Measurements from ENCODE around the gene MED12L.
"Not testable (repeated sequence)": the region's sequence is repeated elsewhere in the genome, so short reads cannot be mapped to it uniquely, and the experiment has no call there.

Gene MED12L

DNA sequence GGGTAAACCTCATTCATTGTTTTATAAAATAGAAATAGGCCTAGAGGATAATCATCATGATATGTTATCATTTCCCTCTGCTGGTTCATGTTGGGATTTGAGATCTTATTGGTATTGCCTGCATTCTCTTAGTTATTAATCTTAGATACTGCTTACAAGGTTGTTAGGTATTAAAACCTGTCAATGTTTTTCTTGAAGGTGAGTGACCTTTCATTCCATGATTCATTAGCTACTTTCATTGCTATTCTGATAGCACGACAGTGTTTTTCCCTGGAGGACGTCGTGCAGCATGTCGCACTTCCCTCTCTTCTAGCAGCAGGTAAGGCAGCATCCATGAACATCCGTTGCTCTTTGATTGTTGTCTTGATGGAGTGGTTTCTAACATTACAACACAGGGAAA lies 282.0 kb downstream of the MED12L start:
- FAIRE-seq = no peak
- DNase-seq (ENCODE audit: low spot score) = no peak

DNA sequence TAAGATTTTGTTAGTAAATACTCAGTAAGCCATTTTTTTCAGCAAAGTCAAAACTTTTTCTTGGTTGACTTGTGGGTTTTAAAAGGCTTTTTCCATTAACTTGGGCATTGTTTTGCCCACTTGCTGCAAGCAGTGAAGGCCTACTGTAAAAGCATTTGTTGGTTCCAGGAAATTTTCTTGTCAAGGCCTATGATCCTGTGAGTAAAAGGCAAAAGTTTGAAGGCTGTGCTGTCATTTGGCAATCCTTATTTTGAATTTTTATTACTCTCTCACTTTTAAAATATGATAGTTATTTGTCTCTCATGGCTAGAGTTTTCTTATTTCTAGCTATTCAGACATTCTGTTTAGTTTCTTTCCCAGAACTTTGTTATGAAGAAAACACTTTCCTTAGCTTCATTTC lies 286.1 kb downstream of the MED12L start:
- DNase-seq (ENCODE audit: low spot score) = no peak
- FAIRE-seq = no peak

DNA sequence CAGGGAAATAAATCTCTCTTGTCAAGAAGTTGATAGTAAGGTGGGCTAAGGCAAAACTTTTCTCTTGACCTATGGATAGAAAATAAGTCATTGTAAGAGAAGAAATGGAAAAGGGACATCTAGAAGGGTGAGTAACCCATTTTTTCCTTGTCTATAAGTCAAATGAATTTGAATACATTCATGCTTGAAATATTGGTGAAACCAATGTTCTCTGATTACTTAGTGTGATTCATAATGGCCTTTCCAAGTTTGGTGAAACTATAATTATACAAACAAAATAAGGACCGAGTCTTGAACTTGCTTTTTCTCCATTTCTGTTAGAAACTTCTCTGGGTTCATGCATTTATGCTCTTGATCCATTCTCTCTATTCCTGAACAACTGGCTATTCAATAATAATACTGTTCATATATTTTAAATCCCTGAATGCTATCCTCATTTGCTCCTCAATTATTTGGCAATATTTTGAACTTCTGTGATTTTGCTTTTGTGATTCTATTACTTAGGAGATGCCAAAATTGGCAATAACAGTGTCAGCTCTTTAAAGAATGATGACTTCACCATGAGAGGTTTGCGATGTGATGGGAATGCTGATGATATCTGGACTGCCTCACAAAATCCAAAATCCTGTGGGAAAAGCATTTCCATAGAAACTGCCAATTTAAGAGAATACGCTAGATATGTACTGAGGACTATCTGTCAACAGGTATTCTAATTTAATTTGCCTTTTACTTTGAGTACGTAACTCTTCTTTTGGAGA lies 286.8 kb downstream of the MED12L start:
- no peak for DNase-seq (ENCODE audit: low spot score)
- no peak for FAIRE-seq

DNA sequence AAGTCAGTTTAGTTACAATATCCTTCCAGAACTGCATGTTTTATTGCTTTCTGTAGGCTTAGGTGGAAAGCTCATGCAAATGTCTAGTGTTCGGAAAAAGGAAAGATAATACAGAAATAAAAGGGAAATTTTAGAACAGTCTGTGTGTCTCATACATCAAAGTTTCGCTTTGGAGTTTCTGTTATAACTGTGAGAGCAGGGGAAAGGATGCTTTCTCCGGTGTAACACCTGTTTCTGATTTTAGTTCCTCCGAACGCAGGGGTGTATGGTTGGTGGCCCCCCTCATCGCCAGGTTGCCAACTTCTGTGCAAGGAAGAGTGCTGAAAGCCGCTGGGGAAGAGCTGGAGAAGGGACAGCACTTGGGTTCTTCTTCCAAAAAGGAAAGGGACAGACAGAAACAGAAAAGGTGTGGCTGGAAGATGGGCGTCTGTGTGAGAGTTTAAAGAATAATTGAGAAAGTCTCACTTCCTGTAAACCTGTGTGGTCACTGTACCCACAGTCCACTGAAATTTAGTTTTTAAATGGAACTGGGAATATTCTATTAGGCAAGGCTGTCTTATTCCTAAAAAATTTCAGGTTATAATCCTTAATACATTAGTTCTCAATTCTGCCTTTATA lies 292.4 kb downstream of the MED12L start:
- no peak for DNase-seq (ENCODE audit: low spot score)
- FAIRE-seq = no peak

DNA sequence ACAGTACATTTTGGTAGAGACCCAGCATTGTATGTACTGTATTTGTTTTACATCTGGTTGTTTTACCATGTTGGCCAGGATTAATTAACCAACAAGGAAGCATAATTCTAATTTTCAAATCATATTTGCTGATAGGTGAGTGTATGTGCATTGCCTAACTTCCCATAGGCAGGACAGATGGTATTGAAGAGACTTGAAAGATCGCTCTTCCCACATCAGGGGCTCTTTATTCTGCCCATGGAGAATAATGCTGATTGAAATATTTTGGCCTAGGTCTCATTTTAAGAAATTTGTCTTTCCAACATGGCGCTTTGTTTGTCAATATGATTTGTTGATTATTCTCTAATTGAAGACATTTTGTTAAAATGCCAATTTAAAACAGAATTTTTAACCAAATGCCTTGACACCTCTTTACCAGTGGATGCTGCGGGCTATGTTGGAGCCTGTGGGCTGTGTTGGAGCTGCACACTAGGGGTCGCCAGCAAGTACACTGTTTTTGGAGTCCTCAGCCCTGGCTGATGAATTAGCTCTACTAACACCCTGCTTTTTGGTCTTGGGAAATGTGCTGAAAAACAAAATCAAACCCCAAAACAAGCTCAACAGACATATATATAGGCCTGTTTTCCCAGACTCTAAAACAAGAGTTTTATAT lies 293.7 kb downstream of the MED12L start:
- FAIRE-seq (no peak), DNase-seq (ENCODE audit: low spot score) (no peak)

DNA sequence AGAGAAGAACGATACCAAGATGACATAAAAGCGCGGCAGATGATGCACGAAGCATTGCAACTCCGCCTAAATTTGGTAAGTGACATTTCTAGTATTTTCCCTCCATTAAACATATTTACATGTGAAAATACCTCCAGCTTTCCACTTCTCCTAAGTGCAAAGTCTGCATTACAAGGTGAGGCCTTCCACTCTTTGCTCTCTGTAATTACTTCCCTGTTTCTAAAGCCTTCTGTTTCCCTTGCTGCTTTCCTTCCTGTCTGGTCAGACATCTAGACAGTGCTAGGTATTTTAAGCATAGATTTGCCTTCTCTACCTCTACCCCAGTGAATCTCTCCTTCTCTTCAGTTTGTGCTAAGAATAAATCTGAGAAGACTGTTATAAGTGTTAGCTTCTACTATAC lies 297.2 kb downstream of the MED12L start:
- FAIRE-seq (no peak), DNase-seq (ENCODE audit: low spot score) (no peak)

DNA sequence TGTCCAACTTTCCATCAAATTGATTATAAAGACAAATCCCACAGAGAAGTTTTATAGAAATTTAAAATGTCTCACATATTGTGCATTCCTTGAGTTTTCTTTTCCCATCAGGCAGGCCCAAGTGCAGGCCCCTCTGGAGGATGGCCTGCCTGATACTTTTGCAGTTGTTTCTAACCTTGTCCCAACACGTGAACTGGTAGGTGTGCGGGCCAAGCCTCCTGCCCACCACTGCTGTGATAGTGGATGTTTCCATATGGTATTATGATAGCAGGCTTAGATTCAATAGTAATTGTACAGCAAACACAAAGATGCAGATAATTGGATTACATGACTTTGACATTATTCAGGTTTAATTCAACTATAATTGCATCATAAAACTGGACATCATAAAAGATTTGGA lies 297.6 kb downstream of the MED12L start:
- DNase-seq (ENCODE audit: low spot score) (no peak), FAIRE-seq (no peak)

DNA sequence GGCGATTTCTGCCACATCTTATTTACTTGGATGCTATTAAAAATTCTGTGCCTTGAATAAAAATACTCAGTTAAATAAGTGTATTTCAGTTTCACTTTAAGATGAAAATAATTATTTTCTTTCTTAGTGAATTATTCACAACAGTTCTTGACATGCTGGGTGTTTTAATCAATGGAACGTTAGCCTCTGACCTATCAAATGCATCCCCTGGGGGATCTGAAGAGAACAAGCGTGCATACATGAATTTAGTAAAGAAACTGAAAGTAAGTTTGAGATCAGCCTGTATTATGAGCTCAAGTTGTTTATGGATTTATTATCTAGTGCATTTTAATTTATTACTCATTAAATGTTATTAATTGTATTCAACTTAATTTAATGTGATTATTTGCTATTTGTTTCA lies 298.5 kb downstream of the MED12L start:
- FAIRE-seq = no peak
- DNase-seq (ENCODE audit: low spot score) = no peak

DNA sequence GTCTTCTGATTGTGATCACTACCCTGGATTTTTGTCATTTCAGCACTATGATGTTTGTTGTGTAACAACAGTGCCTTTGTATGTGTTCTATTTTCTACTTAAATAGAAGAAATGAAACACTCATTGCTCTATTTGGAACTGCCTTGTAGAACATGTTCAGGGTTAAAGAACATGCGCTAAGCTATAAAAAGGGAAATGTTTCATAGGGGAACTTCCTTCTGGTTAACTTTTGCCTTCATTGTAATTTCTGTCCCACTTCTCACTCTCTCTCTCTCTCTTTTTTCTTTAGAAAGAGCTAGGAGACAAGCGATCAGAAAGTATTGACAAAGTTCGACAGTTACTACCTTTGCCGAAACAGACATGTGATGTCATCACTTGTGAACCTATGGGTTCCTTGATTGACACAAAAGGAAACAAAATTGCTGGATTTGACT lies 299.3 kb downstream of the MED12L start, which contains the start of gene P2RY12:
P2RY12 (minus strand) TSS at position 13 of the 434 bp plus-strand sequence. CDS start 45,908 bp downstream, outside the sequence.
- FAIRE-seq (no peak), DNase-seq (ENCODE audit: low spot score) (no peak)

DNA sequence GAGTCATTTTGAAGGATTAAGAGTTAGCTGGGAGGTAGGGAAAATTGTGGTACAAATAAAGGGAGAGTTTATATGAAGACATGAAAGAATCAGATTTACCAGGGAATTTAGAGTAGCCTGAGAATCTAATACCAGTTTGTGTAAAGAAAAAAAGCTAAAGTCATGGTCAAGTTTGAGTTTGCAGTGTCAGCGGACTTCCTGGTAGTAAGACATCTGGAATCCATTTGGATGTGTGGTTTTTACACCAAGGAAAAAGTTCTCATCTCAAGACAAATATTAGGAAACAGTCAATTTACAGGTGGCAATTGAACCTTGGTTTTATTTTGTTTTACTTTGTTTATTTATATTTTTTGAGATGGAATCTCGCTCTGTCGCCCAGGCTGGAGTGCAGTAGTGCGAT lies 300.6 kb downstream of the MED12L start:
- FAIRE-seq (no peak), DNase-seq (ENCODE audit: low spot score) (no peak)

DNA sequence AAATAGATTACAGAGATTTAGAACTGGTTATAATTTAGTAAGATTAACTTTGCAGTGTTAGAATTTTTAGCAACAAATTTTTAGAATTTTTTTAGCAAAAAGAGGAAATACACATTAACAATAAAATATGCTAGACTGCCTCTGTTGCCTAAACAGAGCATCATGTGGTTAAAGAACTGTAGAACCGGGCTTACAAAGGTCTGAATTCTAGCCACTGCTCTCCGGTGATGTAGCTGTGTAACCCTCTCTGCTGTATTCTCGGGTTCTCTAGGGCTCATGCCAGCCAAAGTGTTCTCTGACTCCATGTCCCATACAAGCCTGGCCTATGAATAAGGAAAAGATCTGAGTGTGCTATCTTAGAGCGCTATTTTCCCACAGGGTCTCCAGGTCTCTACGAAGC lies 302.0 kb downstream of the MED12L start:
- FAIRE-seq (no peak), DNase-seq (ENCODE audit: low spot score) (no peak)

DNA sequence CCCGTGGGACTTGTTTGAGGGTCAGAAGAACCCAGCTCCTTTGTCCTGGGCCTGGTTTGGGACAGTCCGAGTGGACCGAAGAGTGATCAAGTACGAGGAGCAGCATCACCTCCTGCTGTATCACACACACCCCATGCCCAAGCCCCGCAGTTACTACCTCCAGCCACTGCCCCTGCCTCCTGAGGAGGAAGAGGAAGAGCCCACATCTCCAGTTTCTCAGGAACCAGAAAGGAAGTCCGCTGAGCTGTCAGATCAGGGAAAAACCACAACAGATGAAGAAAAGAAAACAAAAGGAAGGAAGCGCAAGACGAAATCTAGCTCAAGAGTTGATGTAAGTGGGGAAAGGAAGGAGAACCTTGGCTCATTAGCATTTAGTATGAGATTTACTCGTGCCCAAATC lies 302.4 kb downstream of the MED12L start:
- FAIRE-seq = no peak

DNA sequence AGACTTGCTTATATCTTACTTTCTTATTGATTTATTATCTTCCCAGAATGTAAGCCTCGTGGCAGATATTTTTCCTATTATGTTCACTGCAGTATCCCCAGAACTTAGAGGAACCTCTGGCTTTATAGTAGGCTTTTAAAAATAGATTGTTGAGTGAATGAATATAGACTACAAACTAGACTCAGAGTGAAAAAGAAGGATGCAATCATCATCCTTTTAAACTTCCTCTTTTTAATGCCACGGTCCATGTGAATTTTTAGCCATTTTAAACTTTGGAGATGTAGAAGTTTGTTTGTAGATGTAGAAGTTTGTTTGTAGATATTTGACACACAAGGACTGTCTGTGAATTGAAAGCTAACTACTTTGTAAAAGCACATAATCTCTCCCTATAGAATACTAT lies 306.3 kb downstream of the MED12L start:
- FAIRE-seq = no peak
- no peak for DNase-seq (ENCODE audit: low spot score)

More for the DNA sequence above, 302.4 kb downstream of the MED12L start:
- DNase-seq (ENCODE audit: low spot score) = no peak

DNA sequence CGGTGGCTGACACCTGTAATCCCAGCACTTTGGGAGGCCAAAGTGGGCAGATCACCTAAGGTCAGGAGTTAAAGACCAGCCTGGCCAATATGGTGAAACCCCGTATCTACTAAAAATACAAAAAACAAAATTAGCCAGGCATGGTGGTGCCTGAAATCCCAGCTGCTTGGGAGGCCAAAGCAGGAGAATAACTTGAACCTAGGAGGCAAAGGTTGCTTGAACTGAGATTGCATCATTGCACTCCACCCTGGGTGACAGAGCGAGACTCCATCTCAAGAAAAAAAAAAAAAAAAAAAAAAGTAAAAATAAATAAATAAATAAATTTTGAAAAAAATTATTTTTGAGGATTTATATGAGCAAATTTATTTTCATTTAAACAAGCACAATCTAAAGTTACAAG lies 306.7 kb downstream of the MED12L start:
- not testable (repeated sequence) for FAIRE-seq; DNase-seq (ENCODE audit: low spot score)

DNA sequence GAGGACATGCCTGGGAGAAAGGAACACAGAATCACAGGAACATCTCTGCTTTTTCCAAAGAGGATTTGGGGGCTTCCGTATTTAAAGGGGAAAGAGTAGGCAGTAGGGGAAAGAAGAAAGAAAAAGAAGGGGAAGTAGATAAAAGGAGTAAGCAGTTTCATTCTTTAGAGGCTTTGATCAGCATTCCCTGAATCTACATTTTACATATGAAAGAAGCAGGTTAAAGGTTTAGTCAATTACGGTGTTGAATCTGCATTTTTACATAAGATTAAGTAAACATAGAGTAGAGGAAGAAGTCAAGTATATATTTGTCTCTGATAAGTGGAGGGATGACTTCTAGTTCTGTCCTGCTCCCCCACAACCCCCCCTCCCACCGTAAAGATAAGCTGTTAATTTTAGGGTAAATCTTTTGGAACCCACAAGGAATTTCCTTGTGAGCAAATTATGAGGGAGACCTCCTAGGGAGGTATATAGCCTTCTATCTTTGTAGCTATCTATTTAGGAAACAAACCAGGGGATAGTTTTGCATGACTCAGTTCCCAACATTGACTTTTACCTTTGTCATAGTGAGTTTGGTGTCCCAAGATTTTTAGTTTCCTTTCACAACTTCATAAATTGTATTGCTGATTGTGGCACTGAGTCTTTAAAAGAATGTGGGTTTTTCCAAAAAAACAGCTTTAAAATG lies 307.8 kb downstream of the MED12L start:
- FAIRE-seq (peak; percentile 61), DNase-seq (ENCODE audit: low spot score) (peak; percentile 41)

DNA sequence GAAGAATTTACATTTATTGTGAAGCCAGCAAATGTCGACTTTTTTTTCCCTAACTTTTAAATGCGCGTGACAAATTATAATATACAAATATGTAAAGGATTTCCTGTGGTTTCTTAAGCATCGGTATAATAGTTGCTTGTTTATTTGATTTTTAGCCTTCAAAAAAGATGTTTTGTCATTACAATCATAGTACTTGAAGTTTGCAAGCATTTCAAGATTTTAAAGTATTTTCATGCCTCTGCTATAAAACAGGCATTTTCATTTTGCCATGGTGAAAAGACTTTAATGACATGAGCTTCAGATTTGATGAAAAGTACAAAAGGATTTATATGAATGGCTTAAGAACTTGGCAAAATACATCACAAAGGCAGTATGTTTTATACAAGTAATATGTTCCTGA lies 308.5 kb downstream of the MED12L start:
- FAIRE-seq = no peak
- DNase-seq (ENCODE audit: low spot score) = no peak

DNA sequence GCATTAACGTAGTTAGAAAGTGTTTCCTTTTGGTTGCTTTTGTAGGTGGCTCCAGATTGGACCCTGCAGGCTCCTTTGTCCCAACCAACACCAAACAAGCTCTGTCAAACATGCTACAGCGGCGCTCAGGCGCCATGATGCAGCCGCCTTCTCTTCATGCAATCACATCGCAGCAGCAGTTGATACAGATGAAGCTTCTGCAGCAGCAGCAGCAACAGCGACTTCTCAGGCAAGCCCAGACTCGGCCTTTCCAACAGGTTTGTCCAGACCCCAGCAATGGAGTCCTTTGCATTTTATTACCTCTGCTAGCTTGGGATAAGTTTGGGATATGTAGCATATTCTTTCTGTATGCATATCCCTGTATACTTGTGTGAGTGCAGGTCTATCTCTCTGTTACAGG lies 309.1 kb downstream of the MED12L start:
- FAIRE-seq (no peak), DNase-seq (ENCODE audit: low spot score) (no peak)

DNA sequence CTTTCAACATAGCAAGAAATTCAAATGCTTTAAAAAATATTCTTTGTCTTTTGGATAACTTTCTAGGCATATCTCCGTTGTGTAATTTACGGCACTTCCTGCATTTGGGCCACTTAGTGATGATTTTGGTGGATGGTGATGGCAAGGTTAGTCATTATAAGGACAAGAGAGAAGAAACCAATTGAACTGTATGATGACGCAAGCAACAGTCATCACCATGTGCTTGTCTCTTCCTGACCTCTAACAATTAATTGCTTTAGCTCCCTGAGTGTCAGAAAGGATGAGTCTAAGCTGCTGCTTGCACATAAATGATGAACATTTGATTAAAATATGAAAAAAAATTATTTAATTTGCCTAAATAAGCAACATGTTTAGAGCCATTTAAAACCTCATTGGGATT lies 310.3 kb downstream of the MED12L start:
- DNase-seq (ENCODE audit: low spot score) (peak; percentile 75), FAIRE-seq (peak; percentile 82)

DNA sequence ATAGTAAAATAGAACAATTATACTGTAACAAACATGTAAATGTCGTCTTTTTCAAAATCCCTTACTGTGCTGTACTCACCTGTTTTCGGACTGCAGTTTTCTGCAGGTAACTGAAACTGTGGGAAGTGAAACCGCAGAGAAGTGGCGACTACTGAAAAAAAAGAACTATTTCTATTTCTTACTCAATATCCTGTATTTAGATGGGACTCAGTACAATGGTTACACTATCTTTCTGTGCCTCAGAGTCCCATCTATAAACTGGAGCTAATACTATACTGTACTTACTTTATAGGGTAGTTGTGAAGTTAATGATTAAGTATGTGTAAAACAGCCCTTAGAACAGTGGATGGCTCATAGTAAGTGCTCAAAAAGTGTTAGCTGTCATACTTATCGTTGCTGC lies 313.4 kb downstream of the MED12L start:
- DNase-seq (ENCODE audit: low spot score) (no peak), FAIRE-seq (peak; percentile 87)

DNA sequence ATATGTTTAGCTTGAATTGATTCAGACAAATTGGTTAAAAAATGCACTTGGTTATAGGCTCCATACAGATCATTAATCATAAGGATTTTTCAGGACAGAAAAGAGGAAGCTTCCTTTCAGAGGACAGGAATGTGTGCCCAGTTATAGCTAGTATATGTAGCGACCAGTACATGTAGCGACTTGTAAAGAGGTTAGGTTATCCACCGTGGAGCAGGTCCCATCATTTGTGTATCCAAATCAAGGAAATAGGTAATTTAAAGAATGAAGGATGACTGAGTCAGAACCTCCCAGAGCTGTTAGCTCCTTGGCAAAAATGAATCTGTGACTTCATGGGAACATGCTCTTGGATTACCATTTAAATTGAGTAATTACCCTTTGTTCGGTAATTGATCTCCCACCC lies 314.9 kb downstream of the MED12L start:
- no peak for FAIRE-seq

DNA sequence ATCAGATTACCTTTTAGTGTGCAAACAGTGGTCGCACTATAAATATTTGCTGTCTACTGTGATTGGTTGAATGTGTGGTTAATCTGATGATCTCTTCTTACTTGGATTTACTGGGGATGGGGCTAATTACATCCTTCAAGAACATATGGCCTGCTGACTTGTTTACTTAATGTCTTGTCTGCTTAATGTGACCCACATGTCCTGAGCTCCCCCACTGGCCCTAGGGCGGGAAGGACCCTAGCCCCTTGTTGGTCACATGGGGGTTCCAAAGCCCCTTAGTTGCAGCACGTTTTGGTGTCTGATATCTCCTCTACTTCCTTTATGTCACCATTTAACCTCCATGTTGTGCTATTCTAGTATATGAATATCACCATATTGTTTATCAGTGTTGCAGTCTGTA lies 316.9 kb downstream of the MED12L start:
- DNase-seq (ENCODE audit: low spot score) (no peak), FAIRE-seq (no peak)

More for the DNA sequence above, 314.9 kb downstream of the MED12L start:
- DNase-seq (ENCODE audit: low spot score) = no peak

DNA sequence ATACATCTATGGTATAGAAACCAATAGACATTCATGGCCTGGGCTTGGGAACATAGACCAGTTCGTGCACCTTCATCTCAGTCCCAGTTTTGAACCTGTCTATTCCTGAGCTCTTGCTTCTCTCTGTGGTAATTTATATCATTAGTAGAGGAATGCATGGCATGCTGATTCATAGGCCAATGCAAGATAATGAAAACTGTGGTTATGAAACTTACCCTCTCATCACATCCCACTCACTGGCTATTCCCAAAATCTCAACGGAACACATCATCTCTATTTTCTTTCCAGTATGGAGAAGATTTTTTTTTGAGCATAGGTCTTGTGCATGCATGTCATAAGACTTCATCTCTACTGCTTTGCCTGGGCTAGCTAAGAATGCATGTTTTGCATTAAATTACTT lies 317.8 kb downstream of the MED12L start:
- FAIRE-seq = no peak
- DNase-seq (ENCODE audit: low spot score) = peak; percentile 88
